Vagina (tissue), 2 donors: Measurements from ENCODE around the gene KRT7.

ENCODE experiments used
- POLR2A ChIP-seq, 2 donors: fragments of 450-650 bp; IDR thresholded peaks; one replicate each; pipeline ENCODE4 v1.6.1; 2017; ENCODE audit warnings: antibody characterized with exemption in 2 of 2, mild to moderate bottlenecking in 2 of 2, moderate library complexity in 2 of 2
- POLR2AphosphoS5 ChIP-seq, 2 donors: sonication (generic); formaldehyde crosslinking; IDR thresholded peaks; one replicate each; pipeline ENCODE4 v1.9.0; 2017; ENCODE audit warnings: antibody characterized with exemption in 2 of 2, mild to moderate bottlenecking in 2 of 2, low read depth in 1 of 2; ENCODE audit not compliant: insufficient read depth in 1 of 2
- TF ChIP-seq, protein P1 (sequence below), 3 experiments: fragments of 450-650 bp in 2 of 3; fragments of 200-600 bp in 1 of 3; sonication (generic) in 1 of 3; IDR thresholded peaks; one replicate each; pipeline ENCODE4 v1.5.1; 2017 to 2019; ENCODE audit warnings: antibody characterized with exemption in 3 of 3, mild to moderate bottlenecking in 2 of 3, moderate library complexity in 2 of 3

DNA sequence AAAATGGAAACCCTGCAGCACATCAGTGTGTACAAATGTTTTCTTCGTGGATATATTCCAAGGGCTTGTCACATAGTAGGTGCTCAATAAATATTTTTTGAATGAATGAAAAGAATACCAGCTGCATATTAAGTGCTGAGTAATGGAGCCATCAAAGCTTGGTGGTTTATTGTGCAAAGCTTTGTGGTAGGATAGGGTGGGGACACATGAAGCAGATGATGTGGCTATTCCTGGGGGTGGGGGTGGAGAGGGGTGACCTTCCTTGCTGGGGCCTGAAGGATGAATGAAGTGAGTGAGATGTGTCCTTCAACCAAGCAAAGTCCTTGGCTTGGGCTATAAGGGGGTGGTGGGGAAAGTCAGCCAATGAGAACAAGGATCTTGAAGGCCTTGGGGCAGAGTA is 62.6 kb downstream of the KRT7 start:
- TF ChIP-seq, protein P1, sequence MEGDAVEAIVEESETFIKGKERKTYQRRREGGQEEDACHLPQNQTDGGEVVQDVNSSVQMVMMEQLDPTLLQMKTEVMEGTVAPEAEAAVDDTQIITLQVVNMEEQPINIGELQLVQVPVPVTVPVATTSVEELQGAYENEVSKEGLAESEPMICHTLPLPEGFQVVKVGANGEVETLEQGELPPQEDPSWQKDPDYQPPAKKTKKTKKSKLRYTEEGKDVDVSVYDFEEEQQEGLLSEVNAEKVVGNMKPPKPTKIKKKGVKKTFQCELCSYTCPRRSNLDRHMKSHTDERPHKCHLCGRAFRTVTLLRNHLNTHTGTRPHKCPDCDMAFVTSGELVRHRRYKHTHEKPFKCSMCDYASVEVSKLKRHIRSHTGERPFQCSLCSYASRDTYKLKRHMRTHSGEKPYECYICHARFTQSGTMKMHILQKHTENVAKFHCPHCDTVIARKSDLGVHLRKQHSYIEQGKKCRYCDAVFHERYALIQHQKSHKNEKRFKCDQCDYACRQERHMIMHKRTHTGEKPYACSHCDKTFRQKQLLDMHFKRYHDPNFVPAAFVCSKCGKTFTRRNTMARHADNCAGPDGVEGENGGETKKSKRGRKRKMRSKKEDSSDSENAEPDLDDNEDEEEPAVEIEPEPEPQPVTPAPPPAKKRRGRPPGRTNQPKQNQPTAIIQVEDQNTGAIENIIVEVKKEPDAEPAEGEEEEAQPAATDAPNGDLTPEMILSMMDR (IDR thresholded peaks at IDR 0.05), result no peak
- TF ChIP-seq POLR2A (IDR thresholded peaks at IDR 0.05) (no peak), POLR2AphosphoS5 (IDR thresholded peaks at IDR 0.05; ENCODE audit: insufficient read depth in 1 of 2, low read depth in 1 of 2) (no peak)
